NCI-H748 (cell line): ENCODE data around the gene ZNF276.
"Not testable (repeated sequence)": the region's sequence is repeated elsewhere in the genome, so short reads cannot be mapped to it uniquely, and the experiment has no call there.

ENCODE experiments used
- DNase-seq: peaks from one replicate; lab custom pipeline; 2025; ENCODE audit not compliant: unreplicated experiment; lab: John Stamatoyannopoulos, UW

ZNF276 gene

GRCh38 chr16:89736554-89736953 lies 15.2 kb downstream of the ZNF276 start:
- DNase-seq: no peak

GRCh38 chr16:89737341-89738071 lies 16.2 kb downstream of the ZNF276 start:
- no peak for DNase-seq

- no peak for DNase-seq
Measured at GRCh38 chr16:89738072-89738377, 16.7 kb downstream of the ZNF276 start.

GRCh38 chr16:89738538-89739317 lies 17.4 kb downstream of the ZNF276 start:
- DNase-seq: no peak

- no peak for DNase-seq
Measured at GRCh38 chr16:89739383-89739782, 18.0 kb downstream of the ZNF276 start.

- DNase-seq: no peak
Measured at GRCh38 chr16:89741342-89742014, 20.1 kb downstream of the ZNF276 start.

GRCh38 chr16:89742948-89743347 lies 21.6 kb downstream of the ZNF276 start:
- DNase-seq: no peak

- DNase-seq: no peak
Measured at GRCh38 chr16:89744813-89745212, 23.5 kb downstream of the ZNF276 start.

GRCh38 chr16:89746043-89746442 lies 24.7 kb downstream of the ZNF276 start:
- no peak for DNase-seq

- DNase-seq: no peak
Measured at GRCh38 chr16:89748076-89748475, 26.7 kb downstream of the ZNF276 start.

GRCh38 chr16:89748921-89749320 lies 27.6 kb downstream of the ZNF276 start:
- DNase-seq: no peak

- no peak for DNase-seq
Measured at GRCh38 chr16:89749637-89750036, 28.3 kb downstream of the ZNF276 start.

- no peak for DNase-seq
Measured at GRCh38 chr16:89759746-89760340, 38.5 kb downstream of the ZNF276 start.

- no peak for DNase-seq
Measured at GRCh38 chr16:89761304-89761922, 40.1 kb downstream of the ZNF276 start.

GRCh38 chr16:89764711-89765201 lies 43.4 kb downstream of the ZNF276 start:
- DNase-seq: no peak

GRCh38 chr16:89765292-89765830 lies 44.0 kb downstream of the ZNF276 start:
- DNase-seq: no peak

- DNase-seq: no peak
Measured at GRCh38 chr16:89770367-89770766, 49.0 kb downstream of the ZNF276 start.

GRCh38 chr16:89775223-89775622 lies 53.9 kb downstream of the ZNF276 start:
- no peak for DNase-seq

- DNase-seq: not testable (repeated sequence)
Measured at GRCh38 chr16:89778211-89778610, 56.9 kb downstream of the ZNF276 start.

GRCh38 chr16:89779231-89779908 lies 58.0 kb downstream of the ZNF276 start:
- no peak for DNase-seq
